Uterus (tissue), 2 donors: ENCODE data around the gene CD80.

Experiments
- CTCF ChIP-seq, 4 experiments: fragments of 200-600 bp in 2 of 4; fragments of 450-650 bp in 2 of 4; sonication (generic) in 2 of 4; IDR thresholded peaks; one replicate each; pipeline ENCODE4 v1.5.1; 2016 to 2019; ENCODE audit warnings: antibody characterized with exemption in 4 of 4, mild to moderate bottlenecking in 2 of 4, moderate library complexity in 1 of 4
- POLR2A ChIP-seq, 2 donors: fragments of 450-650 bp; IDR thresholded peaks; one replicate each; pipeline ENCODE4 v1.6.1; 2016; ENCODE audit warnings: antibody characterized with exemption in 2 of 2, mild to moderate bottlenecking in 1 of 2, moderate library complexity in 1 of 2

- TF ChIP-seq CTCF (IDR thresholded peaks at IDR 0.05) (no peak), POLR2A (IDR thresholded peaks at IDR 0.05) (no peak)
Observed at GRCh38 chr3:119510690-119511089, 48.7 kb downstream of the CD80 start.
